B cell (primary cell): ENCODE data around the gene VEZT.

Source experiments
- EZH2 ChIP-seq: IDR thresholded peaks from 2 replicates; pipeline ENCODE4 v1.6.1; 2012; ENCODE audit warnings: borderline replicate concordance, low read depth, mild to moderate bottlenecking, moderate library complexity, low read length; ENCODE audit not compliant: insufficient read depth, poor library complexity, severe bottlenecking
- TF ChIP-seq, protein P1 (sequence below): fragments of 200-600 bp; IDR thresholded peaks from one replicate; pipeline ENCODE4 v1.8.0; 2022; ENCODE audit warnings: antibody characterized with exemption, mild to moderate bottlenecking

DNA sequence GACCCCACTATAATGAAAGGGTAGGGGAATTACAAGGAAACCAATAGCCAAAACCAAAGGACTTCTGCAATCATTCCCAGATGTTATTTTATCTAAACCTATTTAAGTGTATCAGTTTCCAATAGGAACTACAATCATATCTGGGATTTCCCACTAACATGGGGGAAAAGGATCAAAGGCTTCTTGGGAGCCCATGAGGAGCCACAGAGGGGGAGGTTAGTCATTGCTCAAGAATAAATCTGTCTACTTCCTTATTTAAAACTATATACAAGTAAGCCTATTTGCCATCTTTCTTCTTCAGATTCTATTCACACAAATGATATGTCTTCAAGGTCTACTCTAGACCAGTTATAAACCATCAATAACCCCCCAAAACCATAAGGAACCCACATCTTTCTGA, 33.5 kb upstream of the VEZT start:
- TF ChIP-seq, protein P1, sequence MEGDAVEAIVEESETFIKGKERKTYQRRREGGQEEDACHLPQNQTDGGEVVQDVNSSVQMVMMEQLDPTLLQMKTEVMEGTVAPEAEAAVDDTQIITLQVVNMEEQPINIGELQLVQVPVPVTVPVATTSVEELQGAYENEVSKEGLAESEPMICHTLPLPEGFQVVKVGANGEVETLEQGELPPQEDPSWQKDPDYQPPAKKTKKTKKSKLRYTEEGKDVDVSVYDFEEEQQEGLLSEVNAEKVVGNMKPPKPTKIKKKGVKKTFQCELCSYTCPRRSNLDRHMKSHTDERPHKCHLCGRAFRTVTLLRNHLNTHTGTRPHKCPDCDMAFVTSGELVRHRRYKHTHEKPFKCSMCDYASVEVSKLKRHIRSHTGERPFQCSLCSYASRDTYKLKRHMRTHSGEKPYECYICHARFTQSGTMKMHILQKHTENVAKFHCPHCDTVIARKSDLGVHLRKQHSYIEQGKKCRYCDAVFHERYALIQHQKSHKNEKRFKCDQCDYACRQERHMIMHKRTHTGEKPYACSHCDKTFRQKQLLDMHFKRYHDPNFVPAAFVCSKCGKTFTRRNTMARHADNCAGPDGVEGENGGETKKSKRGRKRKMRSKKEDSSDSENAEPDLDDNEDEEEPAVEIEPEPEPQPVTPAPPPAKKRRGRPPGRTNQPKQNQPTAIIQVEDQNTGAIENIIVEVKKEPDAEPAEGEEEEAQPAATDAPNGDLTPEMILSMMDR: no peak
- TF ChIP-seq EZH2: no peak
